GM12878 (cell line): ENCODE measurements around the gene B3GALT5.

Experiments used
- CREB1 ChIP-seq: IDR thresholded peaks from 2 replicates; pipeline ENCODE4 v1.6.1; 2012; ENCODE audit warnings: low read depth, mild to moderate bottlenecking, inconsistent platforms
- EP300 ChIP-seq, 2 experiments: fragments of 150-350 bp in 1 of 2; IDR thresholded peaks; 2 replicates each; pipeline ENCODE4 v1.6.1; 2011 to 2012; ENCODE audit warnings: low read depth in 2 of 2, low read length in 2 of 2, borderline replicate concordance in 1 of 2, improper control_type of control experiment in 1 of 2, inconsistent platforms in 1 of 2; ENCODE audit not compliant: control insufficient read depth in 1 of 2
- EZH2 ChIP-seq: IDR thresholded peaks from 2 replicates; pipeline ENCODE4 v1.6.1; 2012; ENCODE audit warnings: low read depth, mild to moderate bottlenecking, control low read depth, inconsistent platforms, low read length, borderline replicate concordance; ENCODE audit not compliant: control insufficient read depth
- POLR2A ChIP-seq: IDR thresholded peaks from 2 replicates; pipeline ENCODE4 v1.6.1; 2011; ENCODE audit warnings: low read depth, mild to moderate bottlenecking, low read length
- POLR2AphosphoS5 ChIP-seq: IDR thresholded peaks from 2 replicates; pipeline ENCODE4 v1.6.1; 2011; ENCODE audit warnings: mild to moderate bottlenecking, low read length, inconsistent platforms
- RAD21 ChIP-seq: IDR thresholded peaks from 2 replicates; pipeline ENCODE4 v1.6.1; 2011; ENCODE audit warnings: mild to moderate bottlenecking, low read depth, low read length, moderate library complexity; ENCODE audit not compliant: insufficient read depth
- SP1 ChIP-seq: IDR thresholded peaks from one replicate; pipeline ENCODE4 v1.6.1; 2011; ENCODE audit warnings: low read depth, low read length
- SPI1 ChIP-seq: IDR thresholded peaks from 2 replicates; pipeline ENCODE4 v1.6.1; 2011; ENCODE audit warnings: low read depth, mild to moderate bottlenecking, low read length, moderate library complexity, borderline replicate concordance; ENCODE audit not compliant: insufficient read depth
- YY1 ChIP-seq: IDR thresholded peaks from 2 replicates; pipeline ENCODE4 v1.6.1; 2011; ENCODE audit warnings: low read depth, mild to moderate bottlenecking, low read length
- TF ChIP-seq, protein P1 (sequence below), 3 experiments: IDR thresholded peaks in 2 of 3; conservative IDR thresholded peaks in 1 of 3; 2 replicates each; pipeline ENCODE4 v1.5.1; 2011; ENCODE audit warnings: low read depth in 3 of 3, low read length in 3 of 3, mild to moderate bottlenecking in 3 of 3, control low read depth in 2 of 3, moderate library complexity in 2 of 3, inconsistent platforms in 1 of 3, mixed read lengths in 1 of 3; ENCODE audit not compliant: control insufficient read depth in 2 of 3, insufficient read depth in 1 of 3; ENCODE audit errors: extremely low read depth in 1 of 3
- TF ChIP-seq, protein P2 (sequence below): fragments of 450-650 bp; IDR thresholded peaks from 2 replicates; pipeline ENCODE4 v1.6.1; 2017; ENCODE audit warnings: mild to moderate bottlenecking, low read depth, inconsistent platforms; ENCODE audit not compliant: poor library complexity, severe bottlenecking
- TF ChIP-seq, protein P3 (sequence below): IDR thresholded peaks from 2 replicates; pipeline ENCODE4 v1.6.1; 2011; ENCODE audit warnings: low read depth, low read length, improper control_type of control experiment, borderline replicate concordance

DNA sequence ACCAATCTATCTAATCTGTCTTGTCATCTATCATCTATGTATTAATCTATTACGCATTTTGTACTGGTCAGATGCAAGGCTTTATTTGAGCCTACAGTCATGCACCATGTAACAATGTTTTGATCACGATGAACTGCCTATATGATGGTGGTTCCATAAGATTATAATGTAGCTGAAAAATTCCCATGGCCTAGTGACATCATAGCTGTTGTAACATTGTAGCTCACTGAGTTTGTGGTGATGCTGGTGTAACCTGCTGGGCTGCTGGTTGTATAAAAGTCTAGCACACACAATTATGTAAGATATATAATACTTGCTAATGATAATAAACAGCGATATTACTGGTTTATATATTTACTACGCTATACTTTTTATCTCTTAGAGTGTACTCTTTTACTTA lies 67.5 kb downstream of the B3GALT5 start:
- TF ChIP-seq CREB1 (no peak), POLR2AphosphoS5 (no peak), EZH2 (no peak), RAD21 (no peak), SP1 (no peak), POLR2A (no peak), YY1 (no peak), SPI1 (no peak), EP300 (IDR thresholded peaks at IDR 0.05; ENCODE audit: borderline replicate concordance in 1 of 2, control insufficient read depth in 1 of 2, low read depth in 2 of 2, low read length in 2 of 2) (no peak)
- TF ChIP-seq, protein P1, sequence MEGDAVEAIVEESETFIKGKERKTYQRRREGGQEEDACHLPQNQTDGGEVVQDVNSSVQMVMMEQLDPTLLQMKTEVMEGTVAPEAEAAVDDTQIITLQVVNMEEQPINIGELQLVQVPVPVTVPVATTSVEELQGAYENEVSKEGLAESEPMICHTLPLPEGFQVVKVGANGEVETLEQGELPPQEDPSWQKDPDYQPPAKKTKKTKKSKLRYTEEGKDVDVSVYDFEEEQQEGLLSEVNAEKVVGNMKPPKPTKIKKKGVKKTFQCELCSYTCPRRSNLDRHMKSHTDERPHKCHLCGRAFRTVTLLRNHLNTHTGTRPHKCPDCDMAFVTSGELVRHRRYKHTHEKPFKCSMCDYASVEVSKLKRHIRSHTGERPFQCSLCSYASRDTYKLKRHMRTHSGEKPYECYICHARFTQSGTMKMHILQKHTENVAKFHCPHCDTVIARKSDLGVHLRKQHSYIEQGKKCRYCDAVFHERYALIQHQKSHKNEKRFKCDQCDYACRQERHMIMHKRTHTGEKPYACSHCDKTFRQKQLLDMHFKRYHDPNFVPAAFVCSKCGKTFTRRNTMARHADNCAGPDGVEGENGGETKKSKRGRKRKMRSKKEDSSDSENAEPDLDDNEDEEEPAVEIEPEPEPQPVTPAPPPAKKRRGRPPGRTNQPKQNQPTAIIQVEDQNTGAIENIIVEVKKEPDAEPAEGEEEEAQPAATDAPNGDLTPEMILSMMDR (IDR thresholded peaks at IDR 0.05 in 2 of 3, conservative IDR thresholded peaks at IDR 0.05 in 1 of 3; ENCODE audit: control insufficient read depth in 2 of 3, extremely low read depth in 1 of 3, insufficient read depth in 1 of 3, low read depth in 3 of 3, low read length in 3 of 3), result no peak
- TF ChIP-seq, protein P2, sequence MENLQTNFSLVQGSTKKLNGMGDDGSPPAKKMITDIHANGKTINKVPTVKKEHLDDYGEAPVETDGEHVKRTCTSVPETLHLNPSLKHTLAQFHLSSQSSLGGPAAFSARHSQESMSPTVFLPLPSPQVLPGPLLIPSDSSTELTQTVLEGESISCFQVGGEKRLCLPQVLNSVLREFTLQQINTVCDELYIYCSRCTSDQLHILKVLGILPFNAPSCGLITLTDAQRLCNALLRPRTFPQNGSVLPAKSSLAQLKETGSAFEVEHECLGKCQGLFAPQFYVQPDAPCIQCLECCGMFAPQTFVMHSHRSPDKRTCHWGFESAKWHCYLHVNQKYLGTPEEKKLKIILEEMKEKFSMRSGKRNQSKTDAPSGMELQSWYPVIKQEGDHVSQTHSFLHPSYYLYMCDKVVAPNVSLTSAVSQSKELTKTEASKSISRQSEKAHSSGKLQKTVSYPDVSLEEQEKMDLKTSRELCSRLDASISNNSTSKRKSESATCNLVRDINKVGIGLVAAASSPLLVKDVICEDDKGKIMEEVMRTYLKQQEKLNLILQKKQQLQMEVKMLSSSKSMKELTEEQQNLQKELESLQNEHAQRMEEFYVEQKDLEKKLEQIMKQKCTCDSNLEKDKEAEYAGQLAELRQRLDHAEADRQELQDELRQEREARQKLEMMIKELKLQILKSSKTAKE, result no peak
- TF ChIP-seq, protein P3, sequence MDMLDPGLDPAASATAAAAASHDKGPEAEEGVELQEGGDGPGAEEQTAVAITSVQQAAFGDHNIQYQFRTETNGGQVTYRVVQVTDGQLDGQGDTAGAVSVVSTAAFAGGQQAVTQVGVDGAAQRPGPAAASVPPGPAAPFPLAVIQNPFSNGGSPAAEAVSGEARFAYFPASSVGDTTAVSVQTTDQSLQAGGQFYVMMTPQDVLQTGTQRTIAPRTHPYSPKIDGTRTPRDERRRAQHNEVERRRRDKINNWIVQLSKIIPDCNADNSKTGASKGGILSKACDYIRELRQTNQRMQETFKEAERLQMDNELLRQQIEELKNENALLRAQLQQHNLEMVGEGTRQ, result no peak
